ENCODE data around the gene APBB2. TPM values are rescaled to one million over a fixed set of nuclear protein-coding genes. Genes with fewer than 3 reads are reported as not detected.

Gene APBB2
- total RNA-seq, 2 donors from 2014 or later: 17.4 to 56.6 TPM

DNA sequence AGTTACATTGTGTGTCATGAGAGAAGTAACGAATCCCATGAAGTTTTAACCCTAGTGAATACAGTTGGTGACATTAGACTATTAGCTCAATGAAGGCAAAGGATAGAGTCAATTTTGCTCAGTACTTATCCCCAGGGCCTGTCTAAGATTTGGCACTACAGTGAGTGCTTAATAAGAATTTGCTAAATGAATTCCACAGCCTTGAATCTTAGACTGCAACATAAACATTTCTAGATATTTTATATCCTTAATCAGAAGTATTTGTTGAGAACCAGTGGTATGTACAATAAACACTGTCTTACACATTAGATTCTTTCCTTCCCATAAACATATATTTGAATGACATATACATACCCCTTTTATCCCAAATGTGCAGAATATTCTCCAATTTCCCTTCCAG lies 241.6 kb downstream of the APBB2 start:
- no peaks in the 10 kb centered on the region for H3K4me1 ChIP-seq (replicated peaks)
- no peaks in the 10 kb centered on the region for H3K36me3 ChIP-seq
- no peak overlapping the region for H3K27ac ChIP-seq
- TF ChIP-seq POLR2A (IDR thresholded peaks at IDR 0.05): no peak
- no peak for TF ChIP-seq POLR2AphosphoS5 (IDR thresholded peaks at IDR 0.05)
- TF ChIP-seq, protein P1, sequence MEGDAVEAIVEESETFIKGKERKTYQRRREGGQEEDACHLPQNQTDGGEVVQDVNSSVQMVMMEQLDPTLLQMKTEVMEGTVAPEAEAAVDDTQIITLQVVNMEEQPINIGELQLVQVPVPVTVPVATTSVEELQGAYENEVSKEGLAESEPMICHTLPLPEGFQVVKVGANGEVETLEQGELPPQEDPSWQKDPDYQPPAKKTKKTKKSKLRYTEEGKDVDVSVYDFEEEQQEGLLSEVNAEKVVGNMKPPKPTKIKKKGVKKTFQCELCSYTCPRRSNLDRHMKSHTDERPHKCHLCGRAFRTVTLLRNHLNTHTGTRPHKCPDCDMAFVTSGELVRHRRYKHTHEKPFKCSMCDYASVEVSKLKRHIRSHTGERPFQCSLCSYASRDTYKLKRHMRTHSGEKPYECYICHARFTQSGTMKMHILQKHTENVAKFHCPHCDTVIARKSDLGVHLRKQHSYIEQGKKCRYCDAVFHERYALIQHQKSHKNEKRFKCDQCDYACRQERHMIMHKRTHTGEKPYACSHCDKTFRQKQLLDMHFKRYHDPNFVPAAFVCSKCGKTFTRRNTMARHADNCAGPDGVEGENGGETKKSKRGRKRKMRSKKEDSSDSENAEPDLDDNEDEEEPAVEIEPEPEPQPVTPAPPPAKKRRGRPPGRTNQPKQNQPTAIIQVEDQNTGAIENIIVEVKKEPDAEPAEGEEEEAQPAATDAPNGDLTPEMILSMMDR (IDR thresholded peaks at IDR 0.05): no peak
- H3K9me3 ChIP-seq: no peaks in the 10 kb centered on the region
- no peak for DNase-seq (ENCODE audit: low spot score)
- no peaks in the 10 kb centered on the region for H3K27me3 ChIP-seq (replicated peaks; ENCODE audit: insufficient read depth)
- intact Hi-C loops (cut with DNase I): no loop called here
- no peak overlapping the region for H3K4me3 ChIP-seq
- 95% methylated on average over 1 of the region's 1 CpG for WGBS

DNA sequence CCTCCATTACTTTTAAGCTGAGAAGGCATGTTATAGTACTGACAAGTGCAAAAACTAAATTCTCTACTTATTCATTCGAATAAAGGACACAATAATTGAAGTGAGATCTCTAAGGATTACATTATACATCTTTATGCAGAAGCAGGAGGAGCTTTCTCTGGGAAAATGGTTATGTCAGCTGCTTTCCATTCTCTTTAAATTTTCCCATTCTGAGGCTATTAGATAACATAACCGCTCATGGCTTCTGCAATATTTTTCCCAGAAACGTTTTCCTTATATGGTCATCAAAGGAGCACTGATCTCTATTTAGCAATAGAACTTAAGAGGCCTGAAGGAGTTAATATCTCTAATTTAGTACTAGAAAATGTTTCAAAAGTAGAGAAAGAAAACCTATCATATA lies 243.0 kb downstream of the APBB2 start:
- Histone ChIP-seq H3K4me3 (no peak overlapping the region), H3K36me3 (no peaks in the 10 kb centered on the region), H3K4me1 (replicated peaks) (no peaks in the 10 kb centered on the region), H3K27ac (no peak overlapping the region), H3K9me3 (no peaks in the 10 kb centered on the region), H3K27me3 (replicated peaks; ENCODE audit: insufficient read depth) (no peaks in the 10 kb centered on the region)
- DNase-seq (ENCODE audit: low spot score): no peak
- intact Hi-C loops (cut with DNase I): no loop called here
- WGBS: 91% methylated on average over 3 of the region's 3 CpGs
- TF ChIP-seq POLR2A (IDR thresholded peaks at IDR 0.05) (no peak), POLR2AphosphoS5 (IDR thresholded peaks at IDR 0.05) (no peak)
- TF ChIP-seq, protein P1 (IDR thresholded peaks at IDR 0.05): no peak

DNA sequence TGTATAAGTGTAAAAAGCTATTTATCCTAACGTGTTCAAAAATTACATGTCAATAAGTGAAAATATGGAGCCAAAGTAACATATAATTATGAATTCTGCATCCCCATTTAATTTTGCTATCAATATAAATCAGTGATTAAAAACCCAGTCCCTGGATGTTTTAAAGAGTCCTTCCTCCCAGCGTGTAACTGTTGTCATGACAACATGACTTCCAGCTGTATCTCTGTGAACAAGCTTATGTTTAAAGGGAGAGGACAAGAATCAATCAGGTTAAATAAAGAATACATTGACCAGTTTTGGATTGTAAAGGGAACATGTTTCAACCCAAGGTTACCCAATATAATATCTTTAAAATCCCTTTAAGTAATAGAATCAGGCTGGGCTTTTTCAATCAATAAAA lies 244.8 kb downstream of the APBB2 start:
- H3K27ac ChIP-seq: no peak overlapping the region
- no peaks in the 10 kb centered on the region for H3K36me3 ChIP-seq
- H3K4me3 ChIP-seq: no peak overlapping the region
- 72% methylated on average over 2 of the region's 2 CpGs for WGBS
- no peaks in the 10 kb centered on the region for H3K9me3 ChIP-seq
- H3K27me3 ChIP-seq (replicated peaks; ENCODE audit: insufficient read depth): no peaks in the 10 kb centered on the region
- TF ChIP-seq POLR2A (IDR thresholded peaks at IDR 0.05) (no peak), POLR2AphosphoS5 (IDR thresholded peaks at IDR 0.05) (no peak)
- TF ChIP-seq, protein P1 (IDR thresholded peaks at IDR 0.05): no peak
- DNase-seq (ENCODE audit: low spot score): no peak
- intact Hi-C loops (cut with DNase I): no loop called here
- no peaks in the 10 kb centered on the region for H3K4me1 ChIP-seq (replicated peaks)

DNA sequence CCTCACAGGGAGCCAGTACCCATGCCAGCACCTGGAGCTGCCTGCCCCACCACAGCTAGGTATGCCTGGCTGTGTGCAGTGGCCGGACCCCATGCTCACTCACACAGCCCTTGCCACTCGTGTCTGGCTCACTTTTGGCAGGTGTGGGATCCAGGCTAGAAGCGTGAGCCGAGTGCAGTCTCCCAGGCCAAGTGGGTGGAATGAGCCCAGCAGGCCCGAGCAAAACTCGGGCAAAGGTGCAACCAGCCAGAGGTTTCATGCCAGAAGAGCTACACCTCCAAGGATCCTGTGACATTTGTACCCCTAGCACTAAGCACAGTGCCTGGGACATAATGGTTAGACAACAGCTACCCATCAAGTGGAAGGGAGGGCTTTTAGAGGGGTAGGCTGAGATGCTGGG lies 246.8 kb downstream of the APBB2 start:
- TF ChIP-seq POLR2AphosphoS5 (IDR thresholded peaks at IDR 0.05): no peak
- TF ChIP-seq POLR2A (IDR thresholded peaks at IDR 0.05): no peak
- TF ChIP-seq, protein P1 (IDR thresholded peaks at IDR 0.05): no peak
- no peaks in the 10 kb centered on the region for H3K4me1 ChIP-seq (replicated peaks)
- H3K9me3 ChIP-seq: no peaks in the 10 kb centered on the region
- intact Hi-C loops (cut with DNase I): no loop called here
- no peak overlapping the region for H3K27ac ChIP-seq
- no peak overlapping the region for H3K4me3 ChIP-seq
- 92% methylated on average over 6 of the region's 6 CpGs for WGBS
- H3K36me3 ChIP-seq: no peaks in the 10 kb centered on the region
- no peak for DNase-seq (ENCODE audit: low spot score)
- H3K27me3 ChIP-seq (replicated peaks; ENCODE audit: insufficient read depth): no peaks in the 10 kb centered on the region

DNA sequence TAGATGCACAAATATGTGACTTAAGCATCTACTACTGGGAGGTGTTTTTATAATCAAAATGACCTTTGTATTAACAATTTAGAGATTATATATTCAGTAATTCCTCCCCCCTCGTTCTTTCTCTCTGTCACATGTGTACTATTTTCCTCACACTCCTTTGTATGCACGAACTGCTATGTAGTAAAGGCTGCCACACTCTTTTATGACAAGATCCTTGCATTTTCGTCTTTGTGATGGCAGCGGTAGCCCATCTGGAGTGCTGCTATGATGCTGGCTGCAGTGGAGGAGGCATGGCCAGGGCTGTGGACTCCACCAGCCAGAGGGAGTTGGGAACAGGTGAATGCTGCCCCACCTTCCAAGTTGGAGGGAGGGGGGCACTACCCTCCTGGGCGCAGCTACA lies 248.3 kb downstream of the APBB2 start:
- intact Hi-C loops (cut with DNase I): no loop called here
- H3K4me1 ChIP-seq (replicated peaks): no peaks in the 10 kb centered on the region
- H3K9me3 ChIP-seq: no peaks in the 10 kb centered on the region
- DNase-seq (ENCODE audit: low spot score): no peak
- 89% methylated on average over 5 of the region's 5 CpGs for WGBS
- TF ChIP-seq POLR2A (IDR thresholded peaks at IDR 0.05) (no peak), POLR2AphosphoS5 (IDR thresholded peaks at IDR 0.05) (no peak)
- TF ChIP-seq, protein P1 (IDR thresholded peaks at IDR 0.05): no peak
- H3K27me3 ChIP-seq (replicated peaks; ENCODE audit: insufficient read depth): no peaks in the 10 kb centered on the region
- H3K27ac ChIP-seq: no peak overlapping the region
- H3K4me3 ChIP-seq: no peak overlapping the region
- no peaks in the 10 kb centered on the region for H3K36me3 ChIP-seq

Data from prostate gland (tissue), 2 donors.